GM18858 (cell line): ENCODE data around the gene PSMF1.

Source experiments
- ATAC-seq: cut with Tn5 transposase; IDR thresholded peaks from one replicate; pipeline ENCODE4 v1.9.1; 2021; ENCODE audit not compliant: unreplicated experiment

The PSMF1 gene

DNA sequence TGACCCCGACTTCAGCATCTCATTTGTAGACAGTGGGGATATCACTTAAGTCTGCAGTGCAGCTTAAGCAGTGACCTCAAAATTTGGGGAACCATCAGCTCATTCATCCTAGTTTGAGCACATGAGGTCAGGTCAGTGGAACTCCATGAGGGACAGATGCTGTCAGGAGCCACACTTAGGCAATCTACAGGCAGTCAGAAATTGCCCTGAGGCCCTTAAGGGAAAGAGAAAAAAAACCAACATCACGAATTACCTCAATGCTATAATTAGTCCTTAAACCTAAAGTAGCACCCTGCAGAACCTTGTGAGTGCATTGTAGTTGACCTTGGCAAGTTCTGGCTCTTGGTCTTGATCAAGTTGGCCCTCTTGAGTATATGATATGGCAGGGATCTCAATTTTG lies 45.3 kb downstream of the PSMF1 start:
- no peak for ATAC-seq

GRCh38 chr20:1164871-1165270 lies 46.5 kb downstream of the PSMF1 start:
- no peak for ATAC-seq

GRCh38 chr20:1165521-1165920 lies 47.1 kb downstream of the PSMF1 start:
- ATAC-seq = no peak

GRCh38 chr20:1165941-1166340 lies 47.5 kb downstream of the PSMF1 start:
- no peak for ATAC-seq

DNA sequence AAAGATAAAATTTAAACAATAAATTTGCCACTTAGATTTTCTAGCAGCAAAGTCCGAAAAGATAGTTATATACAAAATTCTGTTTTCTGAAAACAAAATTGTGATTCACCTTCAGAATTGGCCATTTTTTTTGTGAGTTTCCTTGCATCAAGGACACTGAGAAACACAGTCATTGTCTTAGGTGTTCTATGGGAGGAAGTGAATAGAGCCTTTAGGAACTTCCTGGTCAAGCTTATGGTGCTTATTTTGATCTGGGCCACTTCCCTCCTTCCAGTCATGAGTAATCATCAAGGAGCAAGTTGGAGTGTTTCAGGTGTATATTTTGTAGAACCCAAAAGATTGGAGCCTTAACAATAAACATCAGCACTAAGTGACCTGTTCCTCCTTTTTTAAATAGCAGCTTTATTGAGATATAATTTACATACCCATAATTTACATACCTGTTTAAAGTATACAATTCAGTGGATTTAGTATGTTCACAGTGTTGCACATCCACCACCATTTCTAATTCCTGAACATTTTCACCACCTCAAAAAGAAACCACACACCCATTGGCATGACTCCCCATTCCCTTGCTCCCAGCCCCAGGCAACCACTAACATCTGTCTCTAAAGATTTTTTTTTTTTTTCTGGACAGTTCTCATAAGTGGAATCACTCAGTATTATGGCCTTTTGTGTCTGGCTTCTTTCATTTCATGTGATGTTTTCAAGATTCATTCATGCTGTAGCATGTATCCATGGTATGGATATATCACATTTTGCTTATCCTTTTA lies 48.7 kb downstream of the PSMF1 start:
- ATAC-seq = no peak

DNA sequence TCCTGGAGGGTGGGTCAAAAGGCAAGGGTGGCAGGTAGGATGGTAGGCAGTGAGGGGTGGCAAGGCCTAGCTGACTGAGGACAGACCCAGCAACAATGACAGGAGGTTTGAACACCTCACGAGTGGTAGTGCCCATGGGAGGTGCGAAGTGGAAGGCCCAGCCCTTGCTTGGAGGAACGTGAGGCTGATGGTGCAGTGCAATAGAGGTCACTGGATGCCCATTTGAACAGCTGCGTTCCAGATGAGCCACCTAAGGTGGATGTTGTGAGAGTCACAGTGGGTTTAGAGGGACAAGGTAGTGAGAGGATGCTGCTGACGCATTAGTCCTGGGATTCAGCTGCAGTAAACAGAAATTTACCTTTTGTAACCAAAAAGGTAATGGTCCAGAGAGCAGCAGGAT lies 50.8 kb downstream of the PSMF1 start:
- no peak for ATAC-seq

DNA sequence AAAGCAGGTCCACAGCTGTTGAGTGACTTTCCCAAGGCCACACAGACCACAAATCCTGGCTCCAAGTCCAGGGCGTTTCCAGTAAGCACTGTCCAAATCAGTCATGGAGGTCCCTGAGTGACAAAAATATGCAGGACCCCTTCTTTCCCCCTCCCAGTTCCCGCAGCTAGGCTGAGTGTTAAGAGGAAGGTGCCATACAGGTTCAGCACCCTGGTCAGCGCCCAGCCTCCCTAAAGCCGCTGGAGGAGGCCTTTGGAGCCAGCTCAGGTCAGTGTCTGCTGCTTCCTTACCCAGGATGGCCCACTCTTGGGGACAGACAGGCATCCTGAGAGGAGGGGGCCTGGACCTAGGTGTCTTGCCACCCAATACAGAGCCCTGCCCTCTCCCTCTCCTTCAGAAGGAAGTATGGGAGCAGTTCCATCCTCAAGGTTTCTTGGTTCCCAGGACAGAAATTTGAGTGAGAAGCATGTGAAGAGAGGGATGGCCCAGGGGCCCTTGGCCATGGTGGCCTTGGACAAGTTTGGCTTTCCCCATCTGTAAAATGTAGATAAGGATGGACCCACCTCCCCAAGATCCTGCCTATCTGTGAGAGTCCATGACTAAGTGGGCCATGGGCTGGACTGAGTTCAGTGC lies 53.2 kb downstream of the PSMF1 start:
- no peak for ATAC-seq

DNA sequence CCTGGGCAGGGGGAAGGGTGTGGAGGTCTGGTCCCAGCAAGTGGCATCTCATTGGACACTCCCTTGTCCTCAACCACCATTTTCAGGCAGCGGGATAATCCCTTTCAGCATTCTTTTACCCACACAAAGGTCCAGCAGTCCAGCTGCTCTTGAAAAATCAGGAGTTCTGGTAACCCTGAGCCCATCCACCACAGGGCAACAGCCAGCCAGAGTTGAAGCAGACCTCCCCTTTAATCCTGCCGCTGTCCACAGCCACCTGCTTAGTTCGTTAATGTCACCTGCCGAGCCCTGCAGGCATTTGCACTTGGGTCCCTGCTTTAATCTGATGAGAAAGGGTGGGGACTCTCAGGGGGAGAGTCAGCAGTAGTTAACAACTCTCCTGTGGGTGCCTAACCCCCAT lies 55.3 kb downstream of the PSMF1 start:
- no peak for ATAC-seq

GRCh38 chr20:1174787-1175186 lies 56.4 kb downstream of the PSMF1 start:
- ATAC-seq = no peak

DNA sequence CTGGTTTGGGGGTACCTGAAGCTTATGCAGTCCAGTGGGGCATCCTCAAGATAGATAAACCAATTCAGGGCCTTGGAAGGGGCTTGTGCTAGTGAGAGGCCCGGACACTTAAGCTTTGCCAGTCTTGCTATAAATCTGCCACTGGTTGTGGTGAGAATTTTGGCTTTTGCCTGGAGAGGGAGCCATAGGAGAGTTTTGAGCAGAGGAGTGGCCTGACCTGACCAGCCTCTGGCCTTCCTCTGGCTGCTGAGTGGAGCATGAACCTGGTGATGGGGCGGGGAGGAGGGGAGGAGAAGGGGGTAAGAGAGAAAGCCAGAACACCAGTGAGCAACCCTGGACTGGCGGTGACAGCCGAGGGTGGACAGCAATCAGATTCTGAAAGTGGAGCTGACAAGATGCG lies 59.3 kb downstream of the PSMF1 start:
- no peak for ATAC-seq

- no peak for ATAC-seq
These were observed 59.7 kb downstream of the PSMF1 start for GRCh38 chr20:1178103-1178502.

- no peak for ATAC-seq
These were observed 60.2 kb downstream of the PSMF1 start for GRCh38 chr20:1178623-1179022.

DNA sequence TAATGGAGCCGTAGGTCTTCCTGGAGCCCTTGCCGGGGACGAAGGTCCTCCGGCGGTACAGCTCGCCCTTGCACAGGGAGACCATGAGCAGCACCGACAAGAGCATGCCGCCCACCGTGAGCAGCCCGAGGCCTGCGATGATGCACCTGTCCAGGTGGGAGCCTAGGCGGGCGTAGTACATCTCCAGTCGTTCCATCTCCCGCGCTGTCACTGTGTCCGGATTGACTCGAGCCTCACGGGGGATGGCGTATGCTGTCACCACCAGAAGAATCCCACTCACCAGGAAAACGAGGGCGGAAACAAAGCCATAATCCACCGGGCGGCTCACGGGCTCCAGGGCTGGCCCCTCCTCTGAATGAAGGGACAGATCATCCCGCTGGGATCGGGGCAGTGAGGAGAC lies 62.5 kb downstream of the PSMF1 start:
- no peak for ATAC-seq

GRCh38 chr20:1182106-1182505 lies 63.7 kb downstream of the PSMF1 start:
- no peak for ATAC-seq

DNA sequence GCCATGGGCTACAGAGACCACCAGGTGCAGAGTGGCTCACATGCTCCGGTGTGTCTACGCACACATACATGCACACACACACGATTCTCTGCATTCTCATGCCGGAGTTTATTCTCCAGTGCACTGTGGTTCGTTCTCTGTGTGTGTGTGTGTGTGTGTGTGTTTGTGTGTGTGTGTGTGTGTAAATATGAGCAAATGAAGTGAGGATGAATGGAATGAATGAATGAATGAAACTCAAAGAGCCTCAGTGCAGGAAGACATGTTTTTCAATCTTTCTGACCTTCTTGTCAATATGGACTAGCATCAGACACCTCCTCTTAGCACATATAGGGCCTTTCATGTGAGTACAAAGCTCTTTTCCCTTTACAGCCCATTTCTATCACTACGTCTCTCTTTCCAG lies 64.8 kb downstream of the PSMF1 start:
- ATAC-seq = no peak

DNA sequence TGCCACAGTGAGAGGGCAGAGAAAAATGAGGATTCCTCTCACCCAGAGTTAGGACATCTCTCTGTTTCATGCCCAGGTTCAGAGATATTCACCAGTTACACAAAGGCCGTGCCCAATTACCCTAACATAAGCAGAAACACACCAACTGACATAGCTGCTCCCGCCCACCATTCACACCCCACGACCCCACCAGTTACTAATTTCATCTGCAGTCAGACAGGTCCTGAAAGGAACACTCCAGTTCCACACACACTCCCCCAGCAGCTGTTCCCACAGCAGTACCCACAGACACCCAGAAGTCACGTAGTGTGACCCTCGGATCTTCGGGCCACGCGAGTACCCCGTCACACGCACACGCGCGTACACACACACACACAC lies 65.8 kb downstream of the PSMF1 start:
- ATAC-seq = no peak

DNA sequence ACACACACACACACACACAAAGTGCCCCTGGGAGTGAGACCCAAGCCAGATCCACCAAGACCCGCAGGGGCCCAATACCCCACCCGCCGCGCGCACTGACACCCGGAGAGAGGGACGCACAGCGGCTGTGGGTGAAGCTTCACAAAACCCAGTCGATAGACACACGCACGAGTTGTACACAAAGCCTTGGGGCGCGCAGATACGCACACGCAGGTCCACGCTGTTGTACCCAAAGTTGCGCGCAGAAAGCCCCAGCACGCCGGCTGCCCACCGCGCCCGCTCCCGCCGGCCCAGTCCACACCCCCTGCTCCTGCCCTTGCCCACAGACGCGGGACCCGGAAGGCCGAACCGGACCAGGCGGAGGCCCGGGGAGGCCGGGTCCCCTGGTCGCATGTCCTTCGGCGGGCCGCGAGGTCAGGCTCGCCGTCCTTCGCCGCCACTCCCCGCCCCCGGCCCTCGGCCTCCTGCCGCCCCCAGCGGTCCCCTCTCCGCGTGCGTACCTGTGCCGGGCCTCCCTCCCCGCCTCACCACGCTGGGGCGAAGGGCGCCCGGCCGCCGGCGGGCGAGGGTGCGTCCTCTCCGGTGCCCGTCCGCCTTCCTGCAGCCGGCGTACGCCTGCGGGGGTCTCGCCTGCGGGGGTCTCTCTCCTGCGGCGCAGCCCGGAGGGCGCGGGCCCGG lies 66.4 kb downstream of the PSMF1 start, which contains the start of gene TMEM74B:
TSS of gene TMEM74B (minus strand) at position 344 of the 678 bp plus-strand sequence. CDS start 1,180 bp downstream, outside the sequence.
- ATAC-seq = no peak

GRCh38 chr20:1185316-1185741 lies 66.9 kb downstream of the PSMF1 start:
- no peak for ATAC-seq

- ATAC-seq = no peak
These were observed 67.5 kb downstream of the PSMF1 start for GRCh38 chr20:1185790-1186334.

DNA sequence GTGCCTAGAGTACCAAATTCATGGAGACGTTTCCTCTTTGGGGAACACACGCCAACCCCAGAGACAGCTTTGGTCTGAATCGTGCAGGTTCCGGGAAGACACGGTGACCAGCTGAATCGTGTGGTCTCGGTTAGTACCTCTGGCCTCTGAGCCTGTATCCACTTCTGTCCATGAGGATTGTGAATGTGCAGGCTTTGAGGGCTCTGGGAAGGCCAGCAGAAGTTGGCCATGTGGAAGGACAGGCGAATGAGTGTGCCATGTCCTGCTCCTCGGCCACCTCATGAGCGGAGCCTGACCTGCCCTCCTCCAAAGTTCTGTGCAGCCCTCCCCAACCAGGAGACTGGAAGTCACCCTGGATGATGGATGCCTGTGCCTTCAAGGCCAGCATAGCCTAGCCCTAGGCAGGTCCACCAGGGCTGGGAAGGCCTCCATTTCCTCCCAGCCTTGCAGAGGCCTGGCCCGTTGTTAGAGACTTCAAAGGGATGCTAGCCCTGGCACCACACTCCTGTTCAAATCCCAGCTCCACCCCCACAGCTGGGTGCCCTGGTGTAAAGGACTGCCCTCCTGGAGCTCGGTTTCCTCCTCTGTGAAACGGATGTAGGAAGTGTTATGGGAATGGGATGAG lies 68.1 kb downstream of the PSMF1 start:
- ATAC-seq = no peak

GRCh38 chr20:1187605-1188171 lies 69.3 kb downstream of the PSMF1 start:
- no peak for ATAC-seq
